Activated B cell treated with CpG ODN at 0.5 μM for 24 hours (primary cell): Measurements from ENCODE around the gene TENM4. TPM values are rescaled to one million over a fixed set of nuclear protein-coding genes. Genes with fewer than 3 reads are reported as not detected.
A peak's percentile ranks its signal among the peaks of the same experiment; 100 is the strongest.

Source experiments
- ATAC-seq: fragments of 200-7000 bp; cut with Tn5 transposase; one replicate; pipeline ENCODE4 v1.10.0; 2021; ENCODE audit warnings: low read depth, mild to moderate bottlenecking, moderate library complexity
- CTCF ChIA-PET: fragments of 350-600 bp; sonication (Branson Sonifier 250); formaldehyde crosslinking; loops from one replicate; lab custom pipeline; 2021; ENCODE audit warnings: antibody characterized with exemption; lab: Charles Lee
- POLR2A ChIA-PET: fragments of 350-600 bp; sonication (Branson Sonifier 250); formaldehyde crosslinking; loops from one replicate; lab custom pipeline; 2021; ENCODE audit warnings: antibody characterized with exemption; lab: Charles Lee
- DNase-seq: peaks from one replicate; pipeline ENCODE4 v3.0.0; 2022
- H3K27ac Mint-ChIP-seq: one replicate; pipeline ENCODE4 v1.8.0; 2020; ENCODE audit warnings: mixed read lengths
- H3K27me3 Mint-ChIP-seq: one replicate; pipeline ENCODE4 v1.8.0; 2021; ENCODE audit warnings: mixed read lengths
- H3K36me3 Mint-ChIP-seq: one replicate; pipeline ENCODE4 v1.8.0; 2021; ENCODE audit warnings: low read depth, mixed read lengths
- H3K4me1 Mint-ChIP-seq: one replicate; pipeline ENCODE4 v1.8.0; 2021; ENCODE audit warnings: mixed read lengths
- H3K4me3 Mint-ChIP-seq: one replicate; pipeline ENCODE4 v1.8.0; 2020; ENCODE audit warnings: mild to moderate bottlenecking, mixed read lengths
- H3K9me3 Mint-ChIP-seq: one replicate; pipeline ENCODE4 v1.8.0; 2020; ENCODE audit warnings: mixed read lengths
- CTCF ChIP-seq: fragments of 200-600 bp; IDR thresholded peaks from one replicate; pipeline ENCODE4 v1.8.0; 2022; ENCODE audit warnings: antibody characterized with exemption, mild to moderate bottlenecking
- intact Hi-C: fragments of 100-400 bp; cut with micrococcal nuclease; formaldehyde crosslinking; loops from one replicate; pipeline ENCODE4 v1.15.1; 2024
- total RNA-seq: library from RNA; stranded (reverse); gene quantifications from 2 replicates; pipeline ENCODE4 v1.2.3, GENCODE V29; 2022

TENM4 gene
- total RNA-seq, 1 donor from 2014 or later = 2.4 TPM

GRCh38 chr11:79404325-79404724 lies 36.5 kb downstream of the TENM4 start:
- intact Hi-C loops = no loop called here
- no peak for TF ChIP-seq CTCF
- Mint-ChIP-seq H3K27me3 (no peaks in the 10 kb centered on the region), H3K27ac (no peak overlapping the region), H3K4me1 (peaks cover 12% of the 10 kb centered on the region), H3K36me3 (no peaks in the 10 kb centered on the region), H3K9me3 (no peaks in the 10 kb centered on the region), H3K4me3 (no peak overlapping the region)
- ChIA-PET CTCF (interaction anchor here (7.3 kb wide), 1 partner anchor 88 kb away, joined by 106 read pairs; no protein-coding TSS in a partner anchor), POLR2A (no interaction called here)
- ATAC-seq (no peak), DNase-seq (no peak)

GRCh38 chr11:79403839-79404238 lies 37.0 kb downstream of the TENM4 start:
- H3K4me3 Mint-ChIP-seq = no peak overlapping the region
- ATAC-seq (no peak), DNase-seq (no peak)
- TF ChIP-seq CTCF = no peak
- ChIA-PET CTCF (interaction anchor here (7.3 kb wide), 1 partner anchor 89 kb away, joined by 106 read pairs; no protein-coding TSS in a partner anchor), POLR2A (no interaction called here)
- no peak overlapping the region for H3K27ac Mint-ChIP-seq
- intact Hi-C loops = no loop called here
- peaks cover 12% of the 10 kb centered on the region for H3K4me1 Mint-ChIP-seq
- H3K27me3 Mint-ChIP-seq = no peaks in the 10 kb centered on the region
- no peaks in the 10 kb centered on the region for H3K36me3 Mint-ChIP-seq
- no peaks in the 10 kb centered on the region for H3K9me3 Mint-ChIP-seq

- Mint-ChIP-seq H3K4me1 (peaks cover 12% of the 10 kb centered on the region), H3K27ac (no peak overlapping the region), H3K4me3 (no peak overlapping the region), H3K9me3 (no peaks in the 10 kb centered on the region), H3K36me3 (no peaks in the 10 kb centered on the region), H3K27me3 (no peaks in the 10 kb centered on the region)
- intact Hi-C loops = no loop called here
- no peak for ATAC-seq
- POLR2A ChIA-PET = no interaction called here
- no peak for DNase-seq
- no peak for TF ChIP-seq CTCF
- CTCF ChIA-PET = interaction anchor here (7.3 kb wide), 1 partner anchor 89 kb away, joined by 106 read pairs; no protein-coding TSS in a partner anchor
Observed at GRCh38 chr11:79402912-79403311, 37.9 kb downstream of the TENM4 start.

- intact Hi-C loops = loop anchor here (1.0 kb wide), 1 partner anchor 92 kb away; no protein-coding TSS in a partner anchor
- POLR2A ChIA-PET = no interaction called here
- H3K27me3 Mint-ChIP-seq = no peaks in the 10 kb centered on the region
- ATAC-seq (peak; percentile 61), DNase-seq (no peak)
- TF ChIP-seq CTCF = no peak
- CTCF ChIA-PET = interaction anchor here (0.6 to 7.3 kb wide), 6 partner anchors 20 to 96 kb away, joined by 3 to 106 read pairs (median 4); no protein-coding TSS in a partner anchor
- peaks cover 6% of the 10 kb centered on the region for H3K4me1 Mint-ChIP-seq
- H3K36me3 Mint-ChIP-seq = no peaks in the 10 kb centered on the region
- H3K9me3 Mint-ChIP-seq = no peaks in the 10 kb centered on the region
- no peak overlapping the region for H3K4me3 Mint-ChIP-seq
- H3K27ac Mint-ChIP-seq = no peak overlapping the region
Observed at GRCh38 chr11:79400717-79401330, 40.0 kb downstream of the TENM4 start.

- no peak for DNase-seq
- H3K4me1 Mint-ChIP-seq = peaks cover 6% of the 10 kb centered on the region
- no peaks in the 10 kb centered on the region for H3K9me3 Mint-ChIP-seq
- no peak overlapping the region for H3K4me3 Mint-ChIP-seq
- peaks cover 2% of the 10 kb centered on the region for H3K27me3 Mint-ChIP-seq
- no peaks in the 10 kb centered on the region for H3K36me3 Mint-ChIP-seq
- H3K27ac Mint-ChIP-seq = no peak overlapping the region
- no peak for ATAC-seq
- POLR2A ChIA-PET = no interaction called here
- CTCF ChIA-PET = interaction anchor here (1.0 to 7.3 kb wide), 5 partner anchors 20 to 97 kb away, joined by 4 to 106 read pairs (median 5); no protein-coding TSS in a partner anchor
- intact Hi-C loops = loop anchor here (1.0 kb wide), 1 partner anchor 93 kb away; no protein-coding TSS in a partner anchor
- TF ChIP-seq CTCF = no peak
Observed at GRCh38 chr11:79400206-79400605, 40.6 kb downstream of the TENM4 start.
